Ureter (tissue), 1 donor: ENCODE results near the gene FAM174B. TPM values are rescaled to one million over a fixed set of nuclear protein-coding genes. Genes with fewer than 3 reads are reported as not detected.

Source experiments
- DNase-seq: peaks from one replicate; pipeline ENCODE4 v3.0.0-alpha.2; 2020; ENCODE audit warnings: low spot score
- total RNA-seq: library from RNA; stranded (reverse); gene quantifications from one replicate; pipeline ENCODE4 v1.2.4, GENCODE V29; 2023
- donor health status: DM: yes; HTN: yes; CAD: no.

Gene FAM174B
- total RNA-seq, 1 donor from 2014 or later, result 208 TPM

DNA sequence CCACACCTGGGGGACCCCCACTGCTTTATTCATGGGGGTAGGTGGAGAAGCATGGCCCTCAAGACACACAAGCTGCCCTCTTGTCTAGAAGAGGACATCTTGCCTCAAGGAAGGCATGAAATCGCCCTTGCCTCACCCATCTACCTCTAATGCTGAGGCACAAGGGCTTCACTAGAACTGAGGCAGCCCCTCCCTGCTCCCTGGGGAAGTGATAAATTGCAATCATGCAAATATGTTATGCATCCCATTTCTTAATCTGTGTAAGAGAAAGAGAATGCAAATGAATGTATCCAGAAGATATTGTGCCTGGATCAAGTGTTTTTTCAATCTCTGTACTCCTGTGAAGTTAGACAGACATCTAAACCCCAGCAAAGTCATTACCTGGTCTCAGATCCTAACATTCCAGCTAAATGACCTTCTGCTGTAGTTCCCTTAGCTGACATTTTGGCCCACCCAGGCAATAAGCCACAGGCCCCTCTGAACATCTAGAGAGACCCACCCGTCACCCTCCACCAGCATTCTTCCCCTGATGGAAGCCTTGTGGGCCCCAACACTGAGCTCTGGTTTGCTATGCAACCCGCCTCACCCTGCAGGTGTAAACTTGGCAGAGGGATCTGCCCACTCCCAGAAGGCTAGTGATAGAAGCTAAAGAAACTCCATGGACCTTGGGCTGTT lies 53.8 kb downstream of the FAM174B start:
- no peak for DNase-seq

DNA sequence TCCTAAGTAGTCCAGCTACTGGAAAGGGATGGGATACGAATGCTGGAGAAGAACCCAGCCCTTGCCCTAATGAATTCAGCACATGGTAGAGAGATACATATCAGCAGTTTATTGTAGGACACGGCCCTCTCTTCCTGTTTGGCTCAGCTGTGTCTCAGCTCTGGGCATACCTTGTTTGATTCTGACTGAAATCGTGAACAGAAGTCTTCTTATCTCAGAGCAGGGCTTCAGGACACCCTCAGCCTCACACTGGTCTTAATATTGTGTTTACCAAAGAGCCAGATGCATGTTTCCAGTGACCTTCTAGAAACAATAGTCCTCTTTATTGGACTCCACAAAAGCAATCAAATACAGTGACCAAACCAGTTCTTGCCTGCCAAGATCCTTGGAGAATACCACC lies 54.7 kb downstream of the FAM174B start:
- DNase-seq, result no peak

DNA sequence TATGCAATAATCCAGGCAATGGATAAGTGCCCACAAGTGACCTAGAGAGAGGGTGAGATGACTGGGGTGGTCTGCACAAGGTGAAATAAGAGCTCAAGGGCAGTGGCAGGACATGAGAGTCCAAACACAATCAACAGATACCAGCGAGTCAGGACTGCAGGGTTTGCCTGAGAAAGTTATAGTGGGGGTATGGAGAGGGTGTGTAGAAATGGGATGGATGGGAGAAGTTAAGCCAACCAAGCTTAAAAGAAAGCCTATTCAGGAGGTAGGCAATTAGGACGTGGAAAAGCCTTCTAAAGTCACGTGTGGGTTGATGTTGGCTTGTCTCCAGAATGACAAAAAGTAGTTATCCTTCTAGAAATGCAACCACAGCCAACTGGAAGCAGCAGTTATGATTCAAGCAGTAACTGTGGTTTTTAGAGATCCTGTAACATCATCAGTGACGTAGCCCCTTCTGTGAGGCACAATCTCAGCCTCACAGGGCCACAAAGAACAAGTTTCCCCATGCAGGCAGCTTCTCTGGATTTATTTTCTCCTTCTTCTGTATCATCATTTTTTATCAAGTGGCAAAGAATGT lies 56.1 kb downstream of the FAM174B start:
- no peak for DNase-seq

DNA sequence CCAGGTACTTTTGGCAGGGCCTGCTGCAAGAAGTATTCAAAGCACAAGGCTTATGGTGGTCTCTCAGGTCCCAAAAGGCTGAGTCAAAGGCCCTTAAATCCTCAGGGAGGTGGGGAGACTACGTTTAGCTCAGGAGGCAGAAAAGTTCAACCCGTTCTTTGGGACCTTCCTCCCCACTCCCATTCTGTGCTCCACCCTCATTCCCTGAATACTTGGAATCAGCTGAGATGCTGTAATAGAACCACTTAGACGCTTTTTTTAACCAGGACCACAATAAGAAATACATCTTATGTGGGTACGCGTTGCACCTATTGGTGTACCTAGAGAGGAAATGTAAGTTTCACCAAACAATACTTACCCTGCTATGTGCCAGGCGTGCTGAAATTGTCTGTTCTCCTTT lies 58.0 kb downstream of the FAM174B start:
- DNase-seq, result no peak

DNA sequence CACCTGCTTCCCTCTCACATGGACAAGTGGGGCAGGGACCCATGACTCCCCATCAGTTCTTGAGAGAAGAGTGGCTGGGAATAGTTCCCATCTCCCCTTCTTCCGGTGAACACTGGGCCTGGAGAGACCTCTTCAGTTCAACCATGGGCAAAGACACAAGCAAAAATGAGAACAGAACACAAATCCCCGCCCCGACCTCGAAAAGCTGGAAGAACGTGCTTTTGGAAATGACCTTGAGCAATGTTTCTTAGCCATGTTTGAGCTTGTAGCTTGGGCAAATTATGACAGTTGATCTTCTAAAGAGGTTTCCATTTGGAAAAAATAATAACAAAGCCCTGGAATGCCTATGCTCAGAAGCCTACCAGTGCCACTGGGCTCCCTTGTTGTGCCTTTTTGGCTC lies 59.0 kb downstream of the FAM174B start:
- no peak for DNase-seq

DNA sequence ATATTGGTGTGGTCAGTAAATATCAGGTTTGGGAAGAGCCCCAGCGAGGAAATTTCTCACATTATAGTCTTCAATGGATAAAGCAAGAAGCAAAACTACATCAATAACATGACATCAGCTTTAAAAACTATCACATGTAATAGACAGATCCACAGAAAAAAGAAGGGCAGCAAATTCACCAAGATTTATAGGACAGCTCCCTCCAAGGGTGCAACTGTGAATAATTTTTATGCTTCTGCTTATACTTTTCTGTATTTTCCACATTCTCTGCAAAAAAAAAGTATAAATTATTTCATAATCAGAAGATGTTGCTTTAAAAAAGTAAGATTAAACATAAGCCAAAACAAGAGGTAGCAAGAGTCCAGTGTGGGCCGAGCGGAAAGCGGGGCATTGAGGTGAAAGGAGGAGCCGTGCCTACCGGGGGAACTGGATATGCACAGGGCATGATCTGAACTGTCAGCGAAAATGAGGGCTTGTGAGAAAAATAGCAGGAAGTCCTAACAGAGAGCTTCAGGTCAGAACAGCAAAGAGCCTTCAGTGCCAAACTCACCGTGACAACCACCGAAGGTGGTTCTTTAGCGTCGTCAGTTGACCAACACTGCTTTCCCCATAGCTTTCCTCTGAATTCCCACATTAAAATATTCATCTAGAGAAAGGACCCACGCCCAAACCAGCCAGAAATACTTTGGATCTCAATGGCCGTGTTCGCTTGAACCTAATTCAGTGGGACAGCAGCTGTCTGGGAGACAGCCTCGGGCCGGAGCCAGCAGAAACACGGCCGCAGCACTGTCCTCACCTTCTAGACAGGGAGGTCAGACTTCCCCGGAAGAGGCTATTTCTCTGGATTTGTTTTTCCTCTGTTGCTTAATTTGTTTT lies 59.8 kb downstream of the FAM174B start:
- no peak for DNase-seq

DNA sequence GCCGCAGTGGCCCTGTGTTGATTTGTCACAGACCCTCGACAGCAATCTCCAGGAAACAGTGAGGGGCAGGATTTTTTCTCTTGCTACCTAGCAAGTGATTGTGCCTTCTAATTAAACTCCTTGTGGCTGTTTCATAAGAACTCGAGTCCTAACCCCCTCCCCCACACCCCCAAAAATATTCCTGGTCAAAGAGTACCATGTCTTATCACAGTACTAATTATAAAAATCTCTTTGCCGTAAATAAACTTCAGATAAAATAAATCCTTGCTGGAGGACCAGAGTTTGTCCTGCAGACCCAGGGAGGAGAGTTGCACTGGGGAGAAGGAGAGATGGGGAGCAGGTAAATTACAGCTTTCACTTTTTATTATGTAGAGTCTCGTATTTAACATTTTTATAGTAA lies 64.3 kb downstream of the FAM174B start:
- no peak for DNase-seq

DNA sequence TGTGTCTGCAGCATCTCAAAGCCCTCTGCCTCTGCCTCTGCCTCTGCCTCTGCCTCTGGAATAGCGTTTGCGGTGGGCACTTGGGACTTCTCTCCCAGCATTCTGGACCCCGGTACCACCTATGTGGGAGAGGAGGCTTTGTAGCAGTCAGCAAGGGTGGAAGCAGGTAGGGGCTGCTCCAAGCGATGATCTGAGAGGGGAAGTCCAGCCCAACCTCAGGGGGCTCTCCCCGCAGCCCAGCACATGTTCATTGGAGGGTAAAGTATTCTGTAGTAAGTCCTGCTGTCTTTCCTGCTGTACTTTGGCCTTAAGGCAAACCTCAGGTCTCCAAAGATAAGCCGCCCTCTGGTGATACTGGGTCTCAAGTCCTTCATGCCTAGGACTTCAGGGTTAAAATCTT lies 68.6 kb downstream of the FAM174B start:
- no peak for DNase-seq

DNA sequence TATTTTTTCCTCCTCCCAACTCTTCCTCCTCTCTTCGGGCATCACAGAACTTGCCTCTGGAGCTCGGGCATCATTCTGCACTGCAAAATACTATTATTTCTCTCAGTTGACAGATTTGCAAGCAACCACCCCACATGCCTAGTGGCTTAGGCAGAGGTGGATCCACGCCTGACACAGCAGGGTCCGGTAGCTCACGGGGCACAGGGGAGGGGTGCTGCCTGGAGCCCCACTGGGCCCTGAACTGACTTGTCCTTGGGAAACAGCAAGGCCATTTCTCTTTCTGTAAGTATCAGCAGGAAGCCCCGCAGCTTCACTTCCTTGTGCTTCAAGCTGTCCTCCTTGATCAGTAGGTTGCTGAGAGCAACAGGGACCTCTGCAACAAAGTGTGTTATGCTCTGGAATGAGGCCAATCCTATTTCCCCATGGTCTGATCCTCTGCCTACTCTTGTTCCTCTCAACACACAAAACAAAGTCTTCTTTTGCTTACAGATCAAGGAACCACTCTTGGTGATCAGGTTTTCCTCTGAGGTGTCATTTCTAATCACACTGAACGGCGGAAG lies 69.1 kb downstream of the FAM174B start:
- DNase-seq, result no peak

DNA sequence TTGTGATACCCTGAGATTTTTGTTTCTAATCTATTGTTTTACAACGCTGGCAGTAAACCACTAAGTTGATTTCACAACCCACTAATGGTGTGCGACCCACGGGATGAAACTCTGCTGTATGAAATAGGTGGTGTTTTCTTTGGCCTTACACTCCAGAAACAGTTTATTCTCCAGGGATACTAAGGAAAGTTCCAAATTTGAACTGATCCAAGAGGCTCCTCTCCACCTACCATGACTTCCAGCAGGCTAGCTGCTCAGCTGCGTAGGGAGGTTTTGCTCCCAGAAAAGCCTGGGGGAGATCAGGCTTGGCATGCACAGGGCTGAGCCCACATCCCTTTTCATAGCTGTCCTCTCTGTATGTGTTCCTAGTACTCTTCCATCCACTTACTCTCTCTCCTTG lies 71.5 kb downstream of the FAM174B start:
- DNase-seq, result no peak

DNA sequence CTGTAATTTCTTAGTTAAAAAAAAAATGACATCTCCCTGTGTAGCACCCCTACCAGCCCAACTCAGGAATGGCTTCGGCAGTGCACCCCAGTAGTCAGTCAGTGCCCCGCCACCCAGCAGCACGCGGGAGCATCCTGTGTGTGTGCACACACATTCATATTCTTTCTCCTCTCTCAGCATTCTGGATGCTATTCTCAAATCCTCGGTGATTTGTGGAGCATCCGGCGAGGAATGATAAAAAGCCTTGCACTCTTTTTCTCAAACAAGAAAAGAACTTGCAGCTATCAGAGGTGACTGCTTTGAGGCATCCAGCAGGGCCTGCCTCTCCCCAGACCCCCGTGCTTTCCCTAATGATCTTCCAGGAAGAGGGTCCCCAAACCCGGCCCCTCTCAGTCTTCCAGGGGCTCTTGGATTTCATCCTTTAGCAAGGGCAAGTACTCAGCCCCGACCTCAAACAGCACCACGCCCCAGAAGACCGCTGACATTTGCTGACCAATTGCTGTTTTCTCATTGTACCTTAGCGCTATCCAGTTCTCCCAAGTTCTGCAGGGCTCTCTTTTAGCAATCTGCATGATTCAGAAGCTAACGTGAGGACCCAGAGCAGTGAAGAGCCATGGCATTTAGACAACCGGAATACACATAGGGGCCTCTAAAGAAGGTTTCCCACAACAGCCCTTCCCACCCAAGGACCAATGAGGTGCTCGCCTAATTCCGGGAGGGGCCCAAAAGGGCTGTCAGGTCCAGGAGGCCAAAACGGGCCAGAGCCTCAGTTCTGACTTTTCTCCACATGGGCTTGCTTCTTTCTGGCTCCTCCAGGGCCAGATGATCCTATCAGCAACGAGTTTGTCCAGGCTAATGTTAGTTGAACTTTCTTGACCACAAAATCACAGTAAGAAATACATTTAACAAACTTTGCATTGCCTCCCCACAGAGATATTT lies 72.2 kb downstream of the FAM174B start:
- DNase-seq, result no peak

DNA sequence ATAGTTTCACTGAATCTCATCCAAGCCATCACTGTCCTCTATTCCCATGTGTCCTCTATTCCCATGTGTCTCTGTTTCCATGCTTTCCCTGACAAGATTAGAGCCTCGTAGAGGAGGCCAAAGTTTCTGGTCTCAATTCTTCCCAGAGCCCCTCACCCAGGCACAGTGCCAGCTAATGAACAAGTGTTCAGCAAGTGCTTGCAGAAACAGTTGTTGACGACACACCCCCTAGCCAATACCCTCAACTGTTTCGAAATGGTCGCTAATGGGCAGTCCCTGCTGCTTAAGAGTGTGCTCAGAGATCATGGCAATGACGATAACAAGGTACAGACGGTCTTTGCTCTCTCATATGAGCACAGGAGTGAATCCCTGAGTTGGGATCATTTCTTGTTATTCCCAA lies 73.4 kb downstream of the FAM174B start:
- DNase-seq, result no peak

DNA sequence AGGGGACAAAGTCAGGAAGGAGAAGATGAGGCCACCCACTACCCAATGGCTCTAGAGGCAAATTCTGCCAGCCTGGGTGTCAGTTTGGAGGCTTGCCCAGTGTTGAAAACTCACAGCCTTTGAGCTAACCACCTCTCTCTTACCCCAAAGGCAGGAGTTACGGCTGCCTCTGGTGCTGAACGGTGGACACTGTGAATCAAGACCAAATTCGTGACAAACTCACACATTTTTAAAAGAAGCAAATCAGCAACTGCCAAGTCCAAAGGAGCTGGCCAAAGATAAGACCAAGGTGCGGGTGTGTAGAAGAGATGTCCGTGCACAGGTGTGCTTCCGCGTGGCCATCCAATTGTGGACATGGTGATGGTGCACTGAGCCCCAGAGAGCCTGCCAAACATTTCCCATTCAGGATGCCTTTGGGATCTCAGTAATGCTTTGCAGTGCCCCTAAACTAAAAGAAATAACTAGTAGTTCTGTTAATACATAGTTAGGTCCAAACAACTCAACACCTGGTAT lies 74.6 kb downstream of the FAM174B start:
- no peak for DNase-seq

DNA sequence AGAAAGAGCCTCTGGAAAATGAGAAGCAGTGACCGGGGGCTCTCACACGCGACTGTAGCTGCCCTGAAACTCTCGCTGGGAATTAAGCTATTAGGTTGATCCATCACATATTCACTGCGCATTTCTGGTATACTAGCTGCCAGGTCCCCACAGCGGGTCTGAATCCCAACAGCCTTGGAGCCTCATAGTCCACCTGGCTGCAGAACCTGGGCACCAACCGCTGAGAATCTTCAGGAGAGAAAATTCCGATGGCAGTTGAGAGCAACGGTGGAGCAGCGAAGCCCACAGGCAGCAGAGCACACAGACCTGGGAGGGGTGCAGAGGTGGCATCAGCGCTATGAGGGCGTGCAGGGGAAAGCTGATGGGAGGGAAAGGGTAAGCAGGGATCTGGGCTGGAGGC lies 75.1 kb downstream of the FAM174B start:
- no peak for DNase-seq

DNA sequence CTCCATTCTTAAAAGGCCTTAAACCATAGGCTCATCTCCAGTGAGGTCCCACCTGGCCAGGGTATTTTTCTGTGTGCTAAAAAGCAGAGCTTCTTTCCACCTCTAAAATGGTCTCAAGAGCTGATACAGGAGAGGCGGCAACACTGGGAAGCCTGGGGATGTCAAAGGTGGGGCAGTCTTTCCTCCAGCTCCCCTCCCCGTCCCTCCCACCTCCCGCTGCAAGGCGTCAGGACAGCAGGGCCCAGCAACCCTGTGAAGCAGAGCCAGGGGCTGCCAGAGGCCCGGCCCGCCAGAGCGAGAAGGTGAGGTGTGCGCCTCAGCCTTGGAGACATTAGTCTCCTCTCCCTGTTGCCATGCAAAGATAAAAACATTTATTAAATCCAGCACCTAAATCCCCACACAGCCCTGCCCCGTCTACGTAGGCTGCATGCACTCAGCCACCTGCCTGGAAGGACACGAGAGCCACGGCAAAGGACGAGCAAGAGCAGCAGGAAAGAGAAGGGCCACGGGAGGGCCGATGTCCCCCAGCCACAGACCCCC lies 75.6 kb downstream of the FAM174B start:
- DNase-seq, result no peak

DNA sequence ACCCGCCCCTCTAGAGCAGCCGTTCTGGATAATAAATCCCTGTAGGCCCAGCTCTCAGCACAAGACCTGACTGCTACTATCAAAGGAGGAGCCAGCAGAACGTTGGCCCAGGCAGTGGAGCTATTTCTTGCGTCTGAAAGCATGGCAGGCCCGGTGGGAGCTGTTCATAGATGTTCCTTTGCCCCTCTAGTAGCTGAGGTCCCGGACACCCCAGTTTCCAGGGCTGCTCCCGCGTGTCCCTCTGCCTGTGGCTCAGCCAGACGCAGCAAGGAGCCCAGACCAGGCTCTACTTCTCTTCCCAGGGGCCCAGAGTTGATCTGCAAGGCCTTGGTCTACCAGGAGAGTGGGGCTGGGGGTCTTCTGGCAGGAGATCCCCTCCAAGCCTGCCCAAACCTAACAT lies 76.1 kb downstream of the FAM174B start:
- DNase-seq, result no peak

DNA sequence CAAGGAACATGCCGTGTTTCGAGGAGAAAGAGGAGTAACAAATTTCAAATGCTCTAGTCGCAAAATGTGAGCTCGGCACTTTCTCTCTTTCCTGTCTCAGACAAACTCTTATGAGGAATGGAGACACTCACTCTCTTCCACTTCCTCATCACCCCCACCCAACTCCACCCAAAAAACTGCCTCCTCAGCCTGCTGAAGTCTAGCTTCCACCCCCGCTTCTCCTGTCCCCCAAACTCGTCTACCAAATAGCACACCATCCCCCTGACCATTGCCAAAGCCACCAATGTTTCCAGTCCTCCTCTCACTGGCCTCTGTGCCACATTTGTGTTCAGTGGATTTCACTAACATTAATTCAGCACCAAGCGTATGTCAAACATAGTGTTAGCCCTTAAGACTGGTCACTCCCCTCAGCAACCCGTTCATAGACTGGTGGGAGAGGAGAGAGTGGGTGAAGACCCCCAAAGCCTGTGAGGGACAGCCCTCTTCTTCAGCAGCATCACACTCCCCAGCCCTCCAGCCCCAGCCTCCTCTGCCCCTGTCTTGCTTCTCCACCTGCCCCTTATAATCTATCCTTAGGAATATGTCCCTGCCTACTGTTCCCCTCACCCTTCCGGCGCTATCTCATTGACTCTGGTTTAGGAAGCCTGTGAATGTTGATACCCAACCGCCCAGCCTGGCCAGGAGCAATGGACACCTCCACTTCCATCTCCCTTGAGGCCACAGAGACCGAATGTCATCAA lies 77.3 kb downstream of the FAM174B start:
- no peak for DNase-seq

DNA sequence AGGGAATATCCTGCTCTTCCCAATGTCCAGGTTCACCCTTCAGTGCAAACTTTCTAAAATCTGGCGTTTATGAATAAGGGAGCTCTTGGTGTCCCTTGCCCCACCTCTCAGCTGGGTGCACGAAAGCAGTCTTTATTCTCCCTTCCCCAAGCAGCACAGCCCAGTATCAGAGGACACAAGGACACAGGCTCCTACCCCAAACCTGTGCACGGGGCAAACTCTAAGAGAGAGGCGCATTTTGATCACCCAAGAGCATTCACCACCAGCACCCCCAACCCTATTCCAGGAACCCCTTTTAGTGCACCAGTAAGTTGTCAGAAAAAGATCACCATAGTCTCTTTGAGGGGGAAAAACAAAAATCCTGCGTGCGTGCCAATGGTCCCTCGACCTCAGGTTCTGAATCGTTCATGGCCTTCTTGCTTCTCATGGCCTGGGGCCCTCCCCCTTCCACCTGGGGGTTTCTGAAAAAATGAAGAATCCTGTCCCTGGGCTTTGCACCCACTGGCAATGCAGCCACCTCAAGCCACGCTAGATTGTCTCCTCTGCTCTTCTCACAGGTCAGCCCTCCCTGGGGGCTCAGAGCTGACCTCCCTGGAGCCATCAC lies 78.9 kb downstream of the FAM174B start:
- DNase-seq, result no peak

DNA sequence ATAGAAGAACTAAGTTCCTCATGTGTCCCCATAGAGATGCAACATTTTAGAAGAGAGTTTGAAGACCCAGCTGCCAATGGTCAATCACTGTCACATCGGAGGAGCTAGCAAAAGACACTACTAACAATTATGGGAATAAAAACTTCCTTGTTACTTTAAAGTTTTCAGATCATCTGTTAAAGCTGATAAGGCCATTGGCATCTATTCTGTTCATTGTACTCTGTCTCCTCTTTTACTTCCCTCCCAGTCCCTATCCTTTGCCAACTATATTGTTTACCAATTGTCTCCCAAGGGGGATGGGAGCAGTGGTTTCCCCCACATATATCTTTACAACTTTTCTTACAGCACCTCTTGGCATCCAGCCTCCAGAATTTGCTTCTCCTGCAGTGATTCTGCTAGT lies 81.0 kb downstream of the FAM174B start:
- DNase-seq, result no peak

DNA sequence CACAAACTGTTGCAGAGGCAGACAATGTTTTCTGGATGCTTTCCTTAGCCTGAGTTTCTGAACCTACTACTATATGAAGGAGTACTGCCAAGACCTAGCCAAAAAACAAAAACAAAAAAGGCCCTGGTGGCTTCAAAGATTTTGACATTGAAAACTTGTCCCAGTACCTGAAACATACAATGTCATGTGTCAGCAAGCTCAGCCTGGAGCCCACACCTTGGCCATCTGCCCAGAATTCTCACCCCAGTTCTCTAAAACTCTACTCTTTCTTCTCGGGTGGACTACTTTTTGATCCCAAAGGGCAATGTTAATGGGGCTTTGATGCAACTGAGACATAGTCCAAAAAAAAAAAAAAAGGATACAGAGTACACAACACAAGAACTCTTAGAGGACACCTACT lies 81.4 kb downstream of the FAM174B start:
- DNase-seq, result no peak
